Measurements from ENCODE around the gene RSPO4. TPM values are rescaled to one million over a fixed set of nuclear protein-coding genes. Genes with fewer than 3 reads are reported as not detected.

RSPO4 gene
- total and polyA plus RNA-seq, 2 donors (not counting 3 experiments of a cell fraction or from before 2014, with no cell fraction given) = not detected

DNA sequence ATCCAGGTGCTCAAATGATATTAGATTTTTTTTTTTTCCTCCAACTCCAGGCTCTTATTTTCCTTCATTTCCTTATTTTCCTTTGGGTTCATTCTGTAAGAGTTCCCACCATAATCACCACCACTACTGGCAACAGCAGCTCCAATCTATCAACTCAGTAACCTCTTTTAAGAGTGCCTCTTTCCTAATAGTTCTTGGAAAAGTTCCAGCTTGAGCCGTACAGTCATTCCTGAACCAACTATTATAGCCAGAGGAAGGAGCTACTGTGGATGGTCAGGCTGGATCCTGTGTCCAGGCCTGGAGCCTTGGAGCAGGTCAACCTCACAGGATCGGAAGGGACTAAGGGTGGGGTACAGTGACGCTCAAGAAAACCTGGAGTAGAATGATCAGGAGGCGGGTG is 81.8 kb downstream of the RSPO4 start:
- Histone ChIP-seq H3K9me1 (replicated peaks; ENCODE audit: control insufficient read depth, extremely low read depth, insufficient read depth, low read length) (no peaks in the 10 kb centered on the region), H3K27me3 (ENCODE audit: control insufficient read depth in 2 of 2, insufficient read depth in 2 of 2, low read length in 2 of 2) (no peaks in the 10 kb centered on the region), H3K79me2 (ENCODE audit: control insufficient read depth, insufficient read depth, low read length) (no peaks in the 10 kb centered on the region), H2AFZ (ENCODE audit: low read depth, low read length) (no peak overlapping the region), H4K20me1 (replicated peaks; ENCODE audit: control insufficient read depth, extremely low read depth, insufficient read depth, low read length) (no peaks in the 10 kb centered on the region), H3K27ac (ENCODE audit: insufficient read depth, low read depth, low read length) (no peak overlapping the region), H3K9me3 (replicated peaks; ENCODE audit: control insufficient read depth, insufficient read depth, low read length) (no peaks in the 10 kb centered on the region), H3K9ac (replicated peaks; ENCODE audit: extremely low read depth, insufficient read depth, low read length) (no peak overlapping the region), H3K36me3 (ENCODE audit: control insufficient read depth in 2 of 2, extremely low read depth in 1 of 2, insufficient read depth in 2 of 2, low read length in 2 of 2) (no peaks in the 10 kb centered on the region), H3K4me2 (ENCODE audit: insufficient read depth, low read length) (no peak overlapping the region), H3K4me1 (ENCODE audit: control insufficient read depth, extremely low read depth, insufficient read depth, low read length) (no peaks in the 10 kb centered on the region), H3K4me3 (replicated peaks in 1 of 3; ENCODE audit: insufficient read depth in 1 of 3, low read depth in 1 of 3, low read length in 3 of 3) (no peak overlapping the region)
- TF ChIP-seq POLR2AphosphoS5 (IDR thresholded peaks at IDR 0.05; ENCODE audit: insufficient read depth, low read depth, low read length) = no peak
- no peak for TF ChIP-seq FOS (IDR thresholded peaks at IDR 0.05; ENCODE audit: borderline replicate concordance, insufficient read depth, low read length)
- TF ChIP-seq, protein P1, sequence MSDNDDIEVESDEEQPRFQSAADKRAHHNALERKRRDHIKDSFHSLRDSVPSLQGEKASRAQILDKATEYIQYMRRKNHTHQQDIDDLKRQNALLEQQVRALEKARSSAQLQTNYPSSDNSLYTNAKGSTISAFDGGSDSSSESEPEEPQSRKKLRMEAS (IDR thresholded peaks at IDR 0.05; ENCODE audit: insufficient read depth, insufficient read length) = no peak
- TF ChIP-seq GATA2 (IDR thresholded peaks at IDR 0.05; ENCODE audit: insufficient read depth, insufficient read length, low read depth, low read length) = no peak
- TF ChIP-seq MYC (IDR thresholded peaks at IDR 0.05; ENCODE audit: low read depth, low read length) = no peak
- no peak for TF ChIP-seq POLR2A (IDR thresholded peaks at IDR 0.05; ENCODE audit: low read depth, low read length)
- no peak for TF ChIP-seq JUN (IDR thresholded peaks at IDR 0.05; ENCODE audit: borderline replicate concordance, insufficient read depth, insufficient read length, low read depth)
- no peak for TF ChIP-seq EZH2 (IDR thresholded peaks at IDR 0.05; ENCODE audit: borderline replicate concordance, low read depth, low read length, severe bottlenecking)
- ChIA-PET POLR2A (no interaction called here), CTCF (interaction anchor here (1.1 to 1.2 kb wide), 2 partner anchors 101 to 104 kb away, joined by 3 read pairs; no protein-coding TSS in a partner anchor)
- no TSS peak for BruUV-seq (replicated peaks)
- FAIRE-seq (no peak), DNase-seq (ENCODE audit: low read depth, low spot score) (no peak)
- intact Hi-C loops (cut with micrococcal nuclease) = no loop called here
- dilution Hi-C loops (cut with MboI; ENCODE audit: extremely low pct_ligation_motif_present, low sequenced_read_pairs) = no loop called here

DNA sequence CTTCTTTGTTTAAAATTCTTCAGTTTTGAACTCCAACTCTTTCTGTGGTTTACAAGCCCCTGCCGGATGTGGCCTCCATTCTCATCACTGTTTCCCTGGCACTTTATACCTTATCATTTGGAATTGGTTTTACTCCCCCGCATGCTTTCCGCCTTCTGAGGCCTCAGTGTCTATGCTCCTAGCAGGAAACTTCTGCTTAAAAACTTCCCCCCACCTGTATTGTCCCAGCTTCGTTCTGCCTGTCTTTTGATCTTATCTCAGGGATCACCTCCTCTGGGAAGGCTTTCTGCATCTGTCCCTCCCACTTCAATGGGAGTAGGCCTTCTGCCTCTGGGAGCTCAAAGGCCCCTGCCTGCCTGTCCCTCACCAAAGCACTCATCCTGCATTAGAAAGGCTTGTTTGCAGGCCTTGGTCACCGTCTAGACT is 82.6 kb downstream of the RSPO4 start:
- FAIRE-seq = no peak
- intact Hi-C loops (cut with micrococcal nuclease) = no loop called here
- H3K79me2 ChIP-seq (ENCODE audit: control insufficient read depth, insufficient read depth, low read length) = no peaks in the 10 kb centered on the region
- no TSS peak for BruUV-seq (replicated peaks)
- H3K9ac ChIP-seq (replicated peaks; ENCODE audit: extremely low read depth, insufficient read depth, low read length) = no peak overlapping the region
- H2AFZ ChIP-seq (ENCODE audit: low read depth, low read length) = no peak overlapping the region
- no peak overlapping the region for H3K4me2 ChIP-seq (ENCODE audit: insufficient read depth, low read length)
- ChIA-PET POLR2A (no interaction called here), CTCF (interaction anchor here (1.0 to 1.2 kb wide), 3 partner anchors 37 to 103 kb away, joined by 3 read pairs; no protein-coding TSS in a partner anchor)
- TF ChIP-seq GATA2 (IDR thresholded peaks at IDR 0.05; ENCODE audit: insufficient read depth, insufficient read length, low read depth, low read length) (no peak), MYC (IDR thresholded peaks at IDR 0.05; ENCODE audit: low read depth, low read length) (no peak), POLR2A (IDR thresholded peaks at IDR 0.05; ENCODE audit: low read depth, low read length) (no peak), FOS (IDR thresholded peaks at IDR 0.05; ENCODE audit: borderline replicate concordance, insufficient read depth, low read length) (no peak), POLR2AphosphoS5 (IDR thresholded peaks at IDR 0.05; ENCODE audit: insufficient read depth, low read depth, low read length) (no peak), EZH2 (IDR thresholded peaks at IDR 0.05; ENCODE audit: borderline replicate concordance, low read depth, low read length, severe bottlenecking) (no peak), JUN (IDR thresholded peaks at IDR 0.05; ENCODE audit: borderline replicate concordance, insufficient read depth, insufficient read length, low read depth) (no peak)
- TF ChIP-seq, protein P2, sequence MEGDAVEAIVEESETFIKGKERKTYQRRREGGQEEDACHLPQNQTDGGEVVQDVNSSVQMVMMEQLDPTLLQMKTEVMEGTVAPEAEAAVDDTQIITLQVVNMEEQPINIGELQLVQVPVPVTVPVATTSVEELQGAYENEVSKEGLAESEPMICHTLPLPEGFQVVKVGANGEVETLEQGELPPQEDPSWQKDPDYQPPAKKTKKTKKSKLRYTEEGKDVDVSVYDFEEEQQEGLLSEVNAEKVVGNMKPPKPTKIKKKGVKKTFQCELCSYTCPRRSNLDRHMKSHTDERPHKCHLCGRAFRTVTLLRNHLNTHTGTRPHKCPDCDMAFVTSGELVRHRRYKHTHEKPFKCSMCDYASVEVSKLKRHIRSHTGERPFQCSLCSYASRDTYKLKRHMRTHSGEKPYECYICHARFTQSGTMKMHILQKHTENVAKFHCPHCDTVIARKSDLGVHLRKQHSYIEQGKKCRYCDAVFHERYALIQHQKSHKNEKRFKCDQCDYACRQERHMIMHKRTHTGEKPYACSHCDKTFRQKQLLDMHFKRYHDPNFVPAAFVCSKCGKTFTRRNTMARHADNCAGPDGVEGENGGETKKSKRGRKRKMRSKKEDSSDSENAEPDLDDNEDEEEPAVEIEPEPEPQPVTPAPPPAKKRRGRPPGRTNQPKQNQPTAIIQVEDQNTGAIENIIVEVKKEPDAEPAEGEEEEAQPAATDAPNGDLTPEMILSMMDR (IDR thresholded peaks at IDR 0.05; ENCODE audit: extremely low read depth in 1 of 2, insufficient read depth in 1 of 2, low read depth in 1 of 2, low read length in 2 of 2) = no peak
- TF ChIP-seq, protein P1 (IDR thresholded peaks at IDR 0.05; ENCODE audit: insufficient read depth, insufficient read length) = no peak
- dilution Hi-C loops (cut with MboI; ENCODE audit: extremely low pct_ligation_motif_present, low sequenced_read_pairs) = no loop called here
- no peak overlapping the region for H3K27ac ChIP-seq (ENCODE audit: insufficient read depth, low read depth, low read length)
- H4K20me1 ChIP-seq (replicated peaks; ENCODE audit: control insufficient read depth, extremely low read depth, insufficient read depth, low read length) = no peaks in the 10 kb centered on the region
- no peak overlapping the region for H3K4me3 ChIP-seq (replicated peaks in 1 of 3; ENCODE audit: insufficient read depth in 1 of 3, low read depth in 1 of 3, low read length in 3 of 3)
- DNase-seq (ENCODE audit: low read depth, low spot score) = no peak
- H3K36me3 ChIP-seq (ENCODE audit: control insufficient read depth in 2 of 2, extremely low read depth in 1 of 2, insufficient read depth in 2 of 2, low read length in 2 of 2) = no peaks in the 10 kb centered on the region
- no peaks in the 10 kb centered on the region for H3K9me3 ChIP-seq (replicated peaks; ENCODE audit: control insufficient read depth, insufficient read depth, low read length)
- H3K4me1 ChIP-seq (ENCODE audit: control insufficient read depth, extremely low read depth, insufficient read depth, low read length) = no peaks in the 10 kb centered on the region
- no peaks in the 10 kb centered on the region for H3K9me1 ChIP-seq (replicated peaks; ENCODE audit: control insufficient read depth, extremely low read depth, insufficient read depth, low read length)
- H3K27me3 ChIP-seq (ENCODE audit: control insufficient read depth in 2 of 2, insufficient read depth in 2 of 2, low read length in 2 of 2) = no peaks in the 10 kb centered on the region
